Ovary (tissue), 9 donors: ENCODE results near the gene GP1BB. TPM values are rescaled to one million over a fixed set of nuclear protein-coding genes. Genes with fewer than 3 reads are reported as not detected.
A peak's percentile ranks its signal among the peaks of the same experiment; 100 is the strongest.

Experiments used
- DNase-seq, 5 donors: peaks; one replicate each; pipeline ENCODE4 v3.0.0-alpha.2; 2019 to 2020
- H3K27ac ChIP-seq, 2 donors: fragments of 200-600 bp; one replicate each; pipeline versions ENCODE4 v1.5.1 to v1.8.0; 2019 to 2022
- H3K27me3 ChIP-seq: fragments of 200-600 bp; one replicate; pipeline ENCODE4 v1.8.0; 2022
- H3K36me3 ChIP-seq: fragments of 200-600 bp; sonication (generic); one replicate; pipeline ENCODE4 v1.5.1; 2019
- H3K4me1 ChIP-seq: one replicate; pipeline ENCODE4 v1.8.1; 2013; ENCODE audit warnings: mild to moderate bottlenecking, moderate library complexity; ENCODE audit not compliant: insufficient read depth
- H3K4me3 ChIP-seq: fragments of 200-600 bp; sonication (generic); one replicate; pipeline ENCODE4 v1.5.1; 2017
- H3K9me3 ChIP-seq, 2 donors: fragments of 200-600 bp in 1 of 2; sonication (generic) in 1 of 2; one replicate each; pipeline versions ENCODE4 v1.5.1 to v1.8.1; 2013 to 2019; ENCODE audit warnings: mild to moderate bottlenecking in 1 of 2, moderate library complexity in 1 of 2
- EP300 ChIP-seq: sonication (generic); formaldehyde crosslinking; IDR thresholded peaks from one replicate; pipeline ENCODE4 v1.6.1; 2017; ENCODE audit warnings: antibody characterized with exemption
- POLR2A ChIP-seq: fragments of 450-650 bp; IDR thresholded peaks from one replicate; pipeline ENCODE4 v1.6.1; 2017; ENCODE audit warnings: antibody characterized with exemption, mild to moderate bottlenecking, moderate library complexity
- WGBS, 3 donors: extraction: QIAGEN DNeasy Blood & Tissue Kit in 1 of 3; methylation state at CpG; one replicate each; pipeline versions ENCODE4 v1.1.5 to v1.1.7; 2013 to 2017; 5-methylcytosine and 5-hydroxymethylcytosine counted together
- intact Hi-C, 4 donors: fragments of 100-400 bp; cut with DNase I; formaldehyde crosslinking; loops; one replicate each; pipeline versions ENCODE4 v1.11.0 to v1.15.1; 2022 to 2023
- polyA plus RNA-seq, 2 donors: library from polyadenylated mRNA; stranded (reverse); fragments of 200-250 nt in 1 of 2; fragments of 350-450 nt in 1 of 2; fragmentation: Illumina TruSeq in 1 of 2; extraction: RNeasy Lipid Tissue Mini Kit (QIAGEN cat#74804) in 1 of 2; gene quantifications; one replicate each; pipeline ENCODE4 v1.2.3, GENCODE V29; 2013 to 2014
- total RNA-seq, 7 donors: library from RNA; depleted of rRNA in 2 of 7; stranded (reverse); fragments of >200 nt in 2 of 7; fragmentation: NEBNext Ultra II Directional in 3 of 7; extraction: Animal tissue kit (Norgen Biotek cat#: 25700) in 3 of 7; gene quantifications; one replicate each; pipeline versions ENCODE4 v1.1.0 to v1.2.4, GENCODE V29; 2016 to 2023
- TF ChIP-seq, protein P1 (sequence below), 3 donors: fragments of 450-650 bp in 2 of 3; fragments of 200-600 bp in 1 of 3; IDR thresholded peaks; one replicate each; pipeline versions ENCODE4 v1.5.1 to v1.8.0; 2016 to 2022; ENCODE audit warnings: antibody characterized with exemption in 3 of 3, mild to moderate bottlenecking in 1 of 3
- donor health status: DM: no; HTN: no; CAD: no; lungs with moderate emphysema.
- donor health status: DM: no; HTN: no; CAD: no.
- donor health status: Bipolar disorder and iron deficiency.
- donor health status: DM: yes; HTN: yes; CAD: no.
- donor health status: DM: no; HTN: no; CAD: no.
- donor health status: DM: yes; HTN: yes; CAD: no.

The GP1BB gene
- total and polyA plus RNA-seq, 9 donors: 0.71 to 21.5 (median 7.7) TPM; not detected in 1

DNA sequence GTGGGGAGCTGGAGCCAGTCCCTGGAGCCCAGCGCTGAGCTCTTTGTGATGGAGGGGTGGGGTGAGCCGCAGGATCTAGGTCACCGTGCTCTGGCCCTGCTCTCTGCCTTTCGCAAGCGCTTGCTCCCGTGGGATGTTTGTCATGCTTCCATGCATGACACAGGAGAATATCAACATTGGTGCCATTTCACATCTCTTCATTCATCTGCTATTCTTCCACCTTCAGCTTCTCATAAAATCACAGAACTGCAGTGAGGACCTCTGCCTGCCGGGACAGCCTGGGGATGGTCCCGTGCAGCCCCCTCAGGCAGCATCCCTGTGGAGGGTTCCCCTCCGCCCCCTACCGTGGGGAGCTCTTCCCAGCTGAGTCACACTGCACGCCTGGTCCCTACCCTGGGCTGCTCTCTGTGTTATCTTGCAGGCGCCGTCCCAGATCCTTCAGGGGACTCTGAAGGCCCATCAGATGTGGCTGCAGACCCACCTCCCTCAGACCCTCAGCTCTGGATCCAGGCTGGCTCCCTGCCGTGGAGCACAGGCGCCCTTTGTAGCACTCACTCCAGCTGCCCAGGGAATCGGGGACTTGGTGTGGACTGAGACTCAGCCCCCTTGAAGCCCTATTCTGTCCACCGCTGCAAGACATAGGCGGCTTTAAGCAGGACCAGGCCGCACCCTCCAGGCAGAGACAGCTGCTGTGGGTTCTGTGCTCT lies 14.1 kb upstream of the GP1BB start:
- H3K4me1 ChIP-seq: no peaks in the 10 kb centered on the region
- 57 to 66% (median 63%) methylated on average over 18 to 19 of the region's 19 CpGs for WGBS, 3 donors
- DNase-seq: no peak
- H3K27ac ChIP-seq: no peak overlapping the region
- no peak overlapping the region for H3K4me3 ChIP-seq
- H3K27me3 ChIP-seq: no peaks in the 10 kb centered on the region
- intact Hi-C loops: no loop called here
- TF ChIP-seq POLR2A (no peak), EP300 (no peak)
- TF ChIP-seq, protein P1, sequence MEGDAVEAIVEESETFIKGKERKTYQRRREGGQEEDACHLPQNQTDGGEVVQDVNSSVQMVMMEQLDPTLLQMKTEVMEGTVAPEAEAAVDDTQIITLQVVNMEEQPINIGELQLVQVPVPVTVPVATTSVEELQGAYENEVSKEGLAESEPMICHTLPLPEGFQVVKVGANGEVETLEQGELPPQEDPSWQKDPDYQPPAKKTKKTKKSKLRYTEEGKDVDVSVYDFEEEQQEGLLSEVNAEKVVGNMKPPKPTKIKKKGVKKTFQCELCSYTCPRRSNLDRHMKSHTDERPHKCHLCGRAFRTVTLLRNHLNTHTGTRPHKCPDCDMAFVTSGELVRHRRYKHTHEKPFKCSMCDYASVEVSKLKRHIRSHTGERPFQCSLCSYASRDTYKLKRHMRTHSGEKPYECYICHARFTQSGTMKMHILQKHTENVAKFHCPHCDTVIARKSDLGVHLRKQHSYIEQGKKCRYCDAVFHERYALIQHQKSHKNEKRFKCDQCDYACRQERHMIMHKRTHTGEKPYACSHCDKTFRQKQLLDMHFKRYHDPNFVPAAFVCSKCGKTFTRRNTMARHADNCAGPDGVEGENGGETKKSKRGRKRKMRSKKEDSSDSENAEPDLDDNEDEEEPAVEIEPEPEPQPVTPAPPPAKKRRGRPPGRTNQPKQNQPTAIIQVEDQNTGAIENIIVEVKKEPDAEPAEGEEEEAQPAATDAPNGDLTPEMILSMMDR (IDR thresholded peaks at IDR 0.05): no peak
- no peaks in the 10 kb centered on the region for H3K9me3 ChIP-seq
- no peaks in the 10 kb centered on the region for H3K36me3 ChIP-seq

DNA sequence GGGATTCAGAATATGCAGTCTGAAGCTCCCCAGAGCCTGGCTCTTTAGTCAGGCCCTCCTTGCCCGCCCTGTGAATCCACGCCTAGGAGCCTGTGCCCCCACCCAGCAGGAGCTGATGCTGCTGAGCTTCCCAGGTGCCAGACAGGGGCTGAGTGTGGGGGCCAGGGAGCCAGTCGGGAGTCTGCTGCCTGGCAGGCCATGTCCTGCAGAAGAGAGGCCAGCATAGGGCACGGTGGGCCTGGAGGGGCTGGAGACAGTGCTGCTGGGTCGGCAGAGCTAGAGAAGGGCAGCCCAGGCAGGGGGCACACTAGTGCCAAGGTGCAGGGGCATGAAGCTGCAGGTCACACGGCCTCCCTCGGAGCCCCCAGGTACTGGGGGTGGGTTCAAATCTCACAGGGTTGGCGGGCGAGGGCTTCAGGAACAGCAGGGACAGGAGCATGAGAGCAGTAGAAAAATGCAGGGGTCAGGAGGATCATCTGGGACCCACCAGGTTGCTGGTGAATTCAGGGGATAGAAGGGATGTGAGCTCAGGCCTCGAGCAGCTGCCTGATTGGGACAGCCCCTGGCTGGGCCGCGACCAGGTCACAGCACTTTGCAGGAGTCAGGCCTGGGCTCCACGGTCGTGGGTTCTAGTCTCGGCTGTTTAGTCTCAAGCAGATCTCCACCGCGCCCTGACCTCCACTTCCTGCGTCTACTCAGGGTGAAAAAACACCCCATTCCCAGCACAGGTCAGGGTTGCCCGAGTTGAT lies 13.1 kb upstream of the GP1BB start:
- intact Hi-C loops: no loop called here
- 83 to 90% (median 89%) methylated on average over 19 of the region's 19 CpGs for WGBS, 3 donors

DNA sequence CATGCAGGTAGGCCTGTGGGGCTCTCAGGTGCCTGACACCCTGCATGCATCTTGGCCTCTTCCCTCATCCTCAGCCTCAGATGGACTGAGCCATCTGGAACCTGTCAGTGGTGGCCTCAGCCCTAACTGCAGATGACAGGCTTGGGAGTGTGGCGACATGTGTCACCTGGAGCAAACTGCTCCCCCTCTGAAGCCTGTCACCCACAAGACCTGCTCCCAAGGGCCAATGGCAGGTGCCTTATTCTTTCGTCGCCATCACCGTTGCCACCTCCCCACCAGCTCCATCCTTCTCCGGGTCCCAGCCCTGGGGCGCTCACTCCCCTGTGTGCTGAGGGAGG lies 12.6 kb upstream of the GP1BB start:
- no peaks in the 10 kb centered on the region for H3K36me3 ChIP-seq
- WGBS, 3 donors: 85 to 88% (median 85%) methylated on average over 6 of the region's 6 CpGs
- TF ChIP-seq POLR2A (no peak), EP300 (no peak)
- TF ChIP-seq, protein P1 (IDR thresholded peaks at IDR 0.05): no peak
- no peaks in the 10 kb centered on the region for H3K9me3 ChIP-seq
- intact Hi-C loops: no loop called here
- H3K4me3 ChIP-seq: no peak overlapping the region
- peaks cover 4% of the 10 kb centered on the region for H3K4me1 ChIP-seq
- peak in 1 of 5 donors; percentile 19 for DNase-seq
- H3K27ac ChIP-seq: no peak overlapping the region
- H3K27me3 ChIP-seq: no peaks in the 10 kb centered on the region

More for the DNA sequence above, 13.1 kb upstream of the GP1BB start:
- Histone ChIP-seq H3K4me1 (peaks cover 4% of the 10 kb centered on the region), H3K4me3 (no peak overlapping the region), H3K27me3 (no peaks in the 10 kb centered on the region), H3K36me3 (no peaks in the 10 kb centered on the region), H3K27ac (no peak overlapping the region), H3K9me3 (no peaks in the 10 kb centered on the region)
- TF ChIP-seq, protein P1 (IDR thresholded peaks at IDR 0.05): no peak
- TF ChIP-seq EP300 (no peak), POLR2A (no peak)
- peak in 2 of 5 donors; percentile 15 to 23 for DNase-seq

DNA sequence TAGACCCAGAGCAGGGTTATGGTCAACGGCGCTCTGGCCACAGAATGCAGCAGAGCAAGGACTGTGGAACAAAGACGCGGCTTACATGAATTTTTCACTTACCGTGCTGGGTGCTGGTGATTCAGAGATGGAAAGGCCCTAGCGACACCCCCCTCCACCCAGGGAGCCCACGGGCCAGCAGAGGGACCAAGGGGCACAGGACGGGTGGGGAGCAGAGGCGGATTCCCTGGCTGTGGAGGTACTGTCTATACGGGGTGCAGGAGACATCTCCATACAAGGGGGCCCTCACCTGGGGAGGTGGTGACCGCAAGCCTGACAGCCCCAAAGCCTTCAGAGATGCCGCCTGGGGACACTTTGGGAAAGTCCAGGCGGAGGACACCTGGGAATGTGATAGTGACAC lies 10.1 kb upstream of the GP1BB start:
- intact Hi-C loops: no loop called here

More for the DNA sequence above, 10.1 kb upstream of the GP1BB start:
- H3K9me3 ChIP-seq: no peaks in the 10 kb centered on the region
- no peaks in the 10 kb centered on the region for H3K36me3 ChIP-seq
- H3K27me3 ChIP-seq: no peaks in the 10 kb centered on the region
- no peak overlapping the region for H3K27ac ChIP-seq
- TF ChIP-seq, protein P1 (IDR thresholded peaks at IDR 0.05): no peak
- TF ChIP-seq POLR2A (no peak), EP300 (no peak)
- peak in 1 of 5 donors; percentile 29 for DNase-seq
- WGBS, 3 donors: 88 to 89% (median 88%) methylated on average over 13 of the region's 13 CpGs
- H3K4me1 ChIP-seq: peaks cover 10% of the 10 kb centered on the region
- H3K4me3 ChIP-seq: no peak overlapping the region
